ENCODE results near the gene NANOS2. TPM values are rescaled to one million over a fixed set of nuclear protein-coding genes. Genes with fewer than 3 reads are reported as not detected.

NANOS2 gene
- total RNA-seq, 1 experiment from 2014 or later: not detected

DNA sequence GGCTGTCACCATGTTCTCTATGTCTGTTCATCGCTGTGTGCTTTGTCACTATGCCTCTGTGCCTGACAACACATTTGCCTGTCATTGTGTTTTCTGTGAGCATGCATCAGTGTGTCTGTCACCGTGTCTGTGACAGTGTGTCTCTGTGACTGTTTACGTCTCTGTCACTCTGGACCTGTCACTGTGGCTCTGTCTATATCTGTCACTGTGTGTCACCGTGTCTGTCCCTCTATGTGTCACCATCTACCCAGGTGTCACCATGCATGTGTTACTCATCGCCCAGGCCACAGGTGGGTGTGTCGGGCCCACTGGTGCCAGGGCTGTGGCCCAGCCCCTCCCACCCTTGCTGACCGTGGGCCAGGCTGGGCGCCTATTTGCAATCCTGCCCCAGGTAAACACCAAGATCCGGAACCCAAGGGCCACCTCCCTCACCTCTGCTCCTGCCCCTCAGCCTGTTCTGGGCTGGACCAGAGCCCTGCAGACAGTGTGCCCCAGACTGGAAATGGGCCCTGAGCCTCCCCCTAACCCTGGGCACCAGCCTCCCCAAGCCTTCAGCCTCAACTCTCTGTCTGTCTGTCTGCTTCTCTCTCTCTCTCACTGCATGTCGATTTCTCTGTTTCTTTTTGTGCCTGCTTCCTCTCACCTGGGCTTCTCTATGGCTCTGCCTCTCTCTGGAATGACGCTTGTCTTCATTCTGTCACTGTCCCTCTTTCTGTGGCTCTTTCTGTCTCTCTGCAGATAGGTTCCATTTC is 36.4 kb downstream of the NANOS2 start:
- intact Hi-C loops (cut with micrococcal nuclease): no loop called here
- DNase-seq (peak; percentile 12), ATAC-seq (peak; percentile 60)
- no peak overlapping the region for H3K4me2 ChIP-seq (ENCODE audit: low read length)
- H2AFZ ChIP-seq (ENCODE audit: low read length): no peak overlapping the region
- POLR2A ChIA-PET (ENCODE audit: unreplicated experiment): interaction anchor here (0.6 kb wide), 1 partner anchor 1235 kb away, joined by 3 read pairs; the partner anchor contains the start of gene ZC3H4
- H4K20me1 ChIP-seq (ENCODE audit: low read length): no peaks in the 10 kb centered on the region
- no peaks in the 10 kb centered on the region for H3K27me3 ChIP-seq (ENCODE audit: low read length)
- no peaks in the 10 kb centered on the region for H3K9me3 ChIP-seq (ENCODE audit: low read length)
- H3F3A ChIP-seq (ENCODE audit: low read length, unreplicated experiment): no peaks in the 10 kb centered on the region
- TF ChIP-seq EZH2phosphoT487 (IDR thresholded peaks at IDR 0.05; ENCODE audit: borderline replicate concordance, low read length): no peak
- TF ChIP-seq, protein P1, sequence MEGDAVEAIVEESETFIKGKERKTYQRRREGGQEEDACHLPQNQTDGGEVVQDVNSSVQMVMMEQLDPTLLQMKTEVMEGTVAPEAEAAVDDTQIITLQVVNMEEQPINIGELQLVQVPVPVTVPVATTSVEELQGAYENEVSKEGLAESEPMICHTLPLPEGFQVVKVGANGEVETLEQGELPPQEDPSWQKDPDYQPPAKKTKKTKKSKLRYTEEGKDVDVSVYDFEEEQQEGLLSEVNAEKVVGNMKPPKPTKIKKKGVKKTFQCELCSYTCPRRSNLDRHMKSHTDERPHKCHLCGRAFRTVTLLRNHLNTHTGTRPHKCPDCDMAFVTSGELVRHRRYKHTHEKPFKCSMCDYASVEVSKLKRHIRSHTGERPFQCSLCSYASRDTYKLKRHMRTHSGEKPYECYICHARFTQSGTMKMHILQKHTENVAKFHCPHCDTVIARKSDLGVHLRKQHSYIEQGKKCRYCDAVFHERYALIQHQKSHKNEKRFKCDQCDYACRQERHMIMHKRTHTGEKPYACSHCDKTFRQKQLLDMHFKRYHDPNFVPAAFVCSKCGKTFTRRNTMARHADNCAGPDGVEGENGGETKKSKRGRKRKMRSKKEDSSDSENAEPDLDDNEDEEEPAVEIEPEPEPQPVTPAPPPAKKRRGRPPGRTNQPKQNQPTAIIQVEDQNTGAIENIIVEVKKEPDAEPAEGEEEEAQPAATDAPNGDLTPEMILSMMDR (conservative IDR thresholded peaks at IDR 0.05; ENCODE audit: low read depth, low read length): no peak
- no peak for TF ChIP-seq EZH2 (IDR thresholded peaks at IDR 0.05; ENCODE audit: low read length, unreplicated experiment)
- CTCF ChIA-PET: no interaction called here
- H3K4me3 ChIP-seq (ENCODE audit: low read length): no peak overlapping the region
- peaks cover 11% of the 10 kb centered on the region; the same call in 1 of the 2 replicates for H3K4me1 ChIP-seq (ENCODE audit: insufficient read depth, low read length)
- BruUV-seq (replicated peaks): no TSS peak
- H3K36me3 ChIP-seq (ENCODE audit: low read depth, low read length): no peaks in the 10 kb centered on the region
- no peak overlapping the region for H3K9ac ChIP-seq (ENCODE audit: low read length)
- H3K27ac ChIP-seq (ENCODE audit: low read length): no peak overlapping the region
- no peaks in the 10 kb centered on the region for H3K9me2 ChIP-seq (replicated peaks; ENCODE audit: low read length)
- no peaks in the 10 kb centered on the region for H3K79me2 ChIP-seq (ENCODE audit: low read length)

DNA sequence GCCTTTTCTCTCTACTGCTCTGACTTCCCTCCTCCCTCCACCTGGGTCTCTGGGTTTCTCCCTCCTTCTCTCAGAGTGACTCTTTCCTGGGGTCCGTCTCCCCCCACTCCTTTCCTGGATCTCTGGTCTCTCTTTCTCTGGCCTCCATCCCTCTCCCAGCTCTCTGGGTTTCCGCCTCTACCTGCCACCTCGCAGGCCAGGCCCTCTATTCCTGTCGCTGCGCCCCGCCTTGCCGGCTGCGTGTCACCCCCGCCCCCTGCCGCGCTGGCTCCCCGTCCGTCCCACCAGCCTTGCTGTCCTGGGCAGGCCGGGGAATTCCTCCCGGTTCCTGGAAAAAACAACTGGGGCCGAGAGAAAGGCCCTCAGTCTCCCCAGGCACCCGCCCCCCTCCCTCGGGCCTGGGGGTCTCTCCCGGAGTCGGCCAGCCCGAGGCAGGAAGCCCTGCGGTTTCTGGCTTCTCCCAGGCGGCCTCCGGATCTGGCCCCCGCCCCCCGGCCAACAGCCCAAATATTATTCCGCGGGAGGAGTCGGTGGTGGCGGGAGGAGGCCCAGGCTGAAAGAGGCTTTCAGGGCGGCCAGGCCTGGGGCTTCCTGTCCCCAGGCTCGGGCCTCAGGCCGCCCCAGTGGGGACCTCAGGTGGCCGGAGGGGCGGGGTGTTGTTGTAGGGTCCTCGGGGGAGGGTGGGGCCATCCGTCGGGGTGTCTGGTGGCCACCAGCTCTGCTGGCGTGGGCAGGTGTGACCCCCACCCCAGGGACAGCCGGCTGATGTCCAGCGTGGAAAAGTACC is 38.0 kb downstream of the NANOS2 start:
- Histone ChIP-seq H3K4me2 (ENCODE audit: low read length) (no peak overlapping the region), H3K79me2 (ENCODE audit: low read length) (no peaks in the 10 kb centered on the region), H3K4me3 (ENCODE audit: low read length) (no peak overlapping the region), H3K9me2 (replicated peaks; ENCODE audit: low read length) (no peaks in the 10 kb centered on the region), H3K27me3 (ENCODE audit: low read length) (no peaks in the 10 kb centered on the region), H2AFZ (ENCODE audit: low read length) (no peak overlapping the region), H3K9ac (ENCODE audit: low read length) (no peak overlapping the region), H3K36me3 (ENCODE audit: low read depth, low read length) (no peaks in the 10 kb centered on the region), H3K9me3 (ENCODE audit: low read length) (no peaks in the 10 kb centered on the region), H3F3A (ENCODE audit: low read length, unreplicated experiment) (no peaks in the 10 kb centered on the region), H3K27ac (ENCODE audit: low read length) (no peak overlapping the region), H3K4me1 (ENCODE audit: insufficient read depth, low read length) (peaks cover 5% of the 10 kb centered on the region; the same call in 1 of the 2 replicates), H4K20me1 (ENCODE audit: low read length) (no peaks in the 10 kb centered on the region)
- DNase-seq: no peak
- CTCF ChIA-PET: no interaction called here
- BruUV-seq (replicated peaks): no TSS peak
- POLR2A ChIA-PET (ENCODE audit: unreplicated experiment): no interaction called here
- intact Hi-C loops (cut with micrococcal nuclease): no loop called here
- ATAC-seq: no peak
- TF ChIP-seq, protein P1 (conservative IDR thresholded peaks at IDR 0.05; ENCODE audit: low read depth, low read length): no peak
- TF ChIP-seq EZH2phosphoT487 (IDR thresholded peaks at IDR 0.05; ENCODE audit: borderline replicate concordance, low read length) (no peak), EZH2 (IDR thresholded peaks at IDR 0.05; ENCODE audit: low read length, unreplicated experiment) (no peak)

DNA sequence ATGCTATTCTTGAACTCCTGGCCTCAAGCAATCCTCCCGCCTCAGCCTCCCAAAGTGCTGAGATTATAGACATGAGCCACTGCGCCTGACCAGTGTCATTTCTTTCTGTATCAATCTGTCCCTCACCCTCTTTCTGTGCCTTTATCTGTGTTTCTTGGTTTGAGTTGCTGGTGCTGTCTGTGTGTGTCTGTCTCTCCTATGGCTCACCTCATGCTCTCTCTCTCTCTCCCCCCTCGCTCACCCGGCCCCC is 38.5 kb downstream of the NANOS2 start:
- Histone ChIP-seq H3K36me3 (ENCODE audit: low read depth, low read length) (no peaks in the 10 kb centered on the region), H3K4me3 (ENCODE audit: low read length) (no peak overlapping the region), H3K9me2 (replicated peaks; ENCODE audit: low read length) (no peaks in the 10 kb centered on the region), H3K9ac (ENCODE audit: low read length) (no peak overlapping the region), H3K4me1 (ENCODE audit: insufficient read depth, low read length) (peaks cover 5% of the 10 kb centered on the region; the same call in 1 of the 2 replicates), H4K20me1 (ENCODE audit: low read length) (no peaks in the 10 kb centered on the region), H3K4me2 (ENCODE audit: low read length) (no peak overlapping the region), H3K9me3 (ENCODE audit: low read length) (no peaks in the 10 kb centered on the region), H3K79me2 (ENCODE audit: low read length) (no peaks in the 10 kb centered on the region), H3F3A (ENCODE audit: low read length, unreplicated experiment) (no peaks in the 10 kb centered on the region), H3K27ac (ENCODE audit: low read length) (no peak overlapping the region), H3K27me3 (ENCODE audit: low read length) (no peaks in the 10 kb centered on the region), H2AFZ (ENCODE audit: low read length) (no peak overlapping the region)
- ChIA-PET CTCF (no interaction called here), POLR2A (ENCODE audit: unreplicated experiment) (no interaction called here)
- no TSS peak for BruUV-seq (replicated peaks)
- no peak for TF ChIP-seq EZH2phosphoT487 (IDR thresholded peaks at IDR 0.05; ENCODE audit: borderline replicate concordance, low read length)
- no peak for TF ChIP-seq EZH2 (IDR thresholded peaks at IDR 0.05; ENCODE audit: low read length, unreplicated experiment)
- TF ChIP-seq, protein P1 (conservative IDR thresholded peaks at IDR 0.05; ENCODE audit: low read depth, low read length): no peak
- intact Hi-C loops (cut with micrococcal nuclease): no loop called here
- no peak for ATAC-seq
- no peak for DNase-seq
